ENCODE data around the gene GATM. TPM values are rescaled to one million over a fixed set of nuclear protein-coding genes. Genes with fewer than 3 reads are reported as not detected.
A peak's percentile ranks its signal among the peaks of the same experiment; 100 is the strongest.

The GATM gene
- total RNA-seq, 5 donors from 2014 or later (not counting 1 experiment from before 2014, with no cell fraction given), result 0.49 to 5.5 (median 2.0) TPM

- ChIA-PET POLR2A (interaction anchor here in 1 of 2 donors (1.1 kb wide), 1 partner anchor 28 kb away, joined by 4 read pairs; no protein-coding TSS in a partner anchor), CTCF (interaction anchor here in 1 of 2 donors (0.5 to 1.6 kb wide), 4 partner anchors 20 to 223 kb away, joined by 3 to 6 read pairs (median 3); no protein-coding TSS in a partner anchor)
- H3K27me3 ChIP-seq (replicated peaks in 1 of 2; ENCODE audit: control insufficient read depth in 2 of 2, extremely low read depth in 1 of 2, insufficient read depth in 2 of 2, low read length in 1 of 2), result no peaks in the 10 kb centered on the region
- Mint-ChIP-seq H3K4me3 (no peak overlapping the region), H3K36me3 (peaks cover 48% of the 10 kb centered on the region), H3K9me3 (no peaks in the 10 kb centered on the region), H3K27me3 (no peaks in the 10 kb centered on the region), H3K4me1 (peaks cover 26 to 46% (median 38%) of the 10 kb centered on the region in 3 donors), H3K27ac (no peak overlapping the region)
- ATAC-seq (replicated peaks in 1 of 4) (no peak), DNase-seq (no peak)
- no peaks in the 10 kb centered on the region for H3K9me3 ChIP-seq
- H3K27ac ChIP-seq (ENCODE audit: low read length), result no peak overlapping the region
- peaks cover 0 to 72% of the 10 kb centered on the region in 2 donors for H3K36me3 ChIP-seq (ENCODE audit: control insufficient read depth in 2 of 2, extremely low read depth in 1 of 2, insufficient read depth in 1 of 2, low read length in 1 of 2)
- 100% methylated on average over 1 of the region's 5 CpGs for WGBS (ENCODE audit: insufficient coverage)
- no peak overlapping the region for H3K4me3 ChIP-seq (ENCODE audit: control insufficient read depth in 1 of 2, extremely low read depth in 1 of 2, low read length in 1 of 2)
- peaks cover 6 to 7% of the 10 kb centered on the region in 2 experiments for H3K4me1 ChIP-seq (ENCODE audit: control insufficient read depth in 1 of 2, extremely low read depth in 1 of 2, insufficient read depth in 2 of 2, low read length in 2 of 2)
Observed at GRCh38 chr15:45409596-45409995, 31.3 kb upstream of the GATM start.

GRCh38 chr15:45407786-45408185 lies 29.4 kb upstream of the GATM start:
- no peak for ATAC-seq (replicated peaks in 1 of 4)
- Mint-ChIP-seq H3K4me3 (no peak overlapping the region), H3K36me3 (peaks cover 35% of the 10 kb centered on the region), H3K9me3 (no peaks in the 10 kb centered on the region), H3K4me1 (peaks cover 15 to 42% (median 27%) of the 10 kb centered on the region in 3 donors), H3K27ac (no peak overlapping the region), H3K27me3 (no peaks in the 10 kb centered on the region)
- Histone ChIP-seq H3K9me3 (no peaks in the 10 kb centered on the region), H3K27me3 (replicated peaks in 1 of 2; ENCODE audit: control insufficient read depth in 2 of 2, extremely low read depth in 1 of 2, insufficient read depth in 2 of 2, low read length in 1 of 2) (no peaks in the 10 kb centered on the region), H3K27ac (ENCODE audit: low read length) (no peak overlapping the region), H3K4me1 (ENCODE audit: control insufficient read depth in 1 of 2, extremely low read depth in 1 of 2, insufficient read depth in 2 of 2, low read length in 2 of 2) (peaks cover 10 to 13% of the 10 kb centered on the region in 2 experiments), H3K4me3 (ENCODE audit: control insufficient read depth in 1 of 2, extremely low read depth in 1 of 2, low read length in 1 of 2) (no peak overlapping the region), H3K36me3 (ENCODE audit: control insufficient read depth in 2 of 2, extremely low read depth in 1 of 2, insufficient read depth in 1 of 2, low read length in 1 of 2) (peaks cover 0 to 61% of the 10 kb centered on the region in 2 donors)
- ChIA-PET POLR2A (interaction anchor here in 1 of 2 donors (0.7 kb wide), 1 partner anchor 277 kb away, joined by 3 read pairs; no protein-coding TSS in a partner anchor), CTCF (interaction anchor here in 1 of 2 donors (1.2 kb wide), 1 partner anchor 206 kb away, joined by 3 read pairs; no protein-coding TSS in a partner anchor)
- no CpG with 5 or more reads among the region's 1 CpG for WGBS (ENCODE audit: insufficient coverage)
- DNase-seq, result no peak

- ATAC-seq (replicated peaks in 1 of 4) (peak in 3 of 4 experiments; percentile 5 to 13 (median 10)), DNase-seq (peak in 18 of 35 experiments; percentile 0 to 27 (median 9))
- Mint-ChIP-seq H3K27ac (peak overlapping the region; percentile 22 to 23), H3K4me3 (peak overlapping the region; percentile 87 to 96 (median 95)), H3K27me3 (no peaks in the 10 kb centered on the region), H3K4me1 (peaks cover 29 to 47% (median 37%) of the 10 kb centered on the region in 3 donors), H3K9me3 (no peaks in the 10 kb centered on the region), H3K36me3 (peaks cover 18% of the 10 kb centered on the region)
- H3K27ac ChIP-seq (ENCODE audit: low read length), result no peak overlapping the region
- peaks cover 16 to 17% of the 10 kb centered on the region in 2 experiments for H3K4me1 ChIP-seq (ENCODE audit: control insufficient read depth in 1 of 2, extremely low read depth in 1 of 2, insufficient read depth in 2 of 2, low read length in 2 of 2)
- H3K27me3 ChIP-seq (replicated peaks in 1 of 2; ENCODE audit: control insufficient read depth in 2 of 2, extremely low read depth in 1 of 2, insufficient read depth in 2 of 2, low read length in 1 of 2), result no peaks in the 10 kb centered on the region
- ChIA-PET CTCF (interaction anchor here (0.9 to 2.6 kb wide), 7 partner anchors 26 to 285 kb away, joined by 3 to 15 read pairs (median 6); no protein-coding TSS in a partner anchor), POLR2A (interaction anchor here (0.5 to 1.6 kb wide), 6 partner anchors 16 to 239 kb away, joined by 3 to 8 read pairs (median 4); partner anchors contain the start of gene BLOC1S6 (in 1 of the 2))
- 1% methylated on average over 78 of the region's 79 CpGs for WGBS (ENCODE audit: insufficient coverage)
- peak overlapping the region; percentile 90 to 96 for H3K4me3 ChIP-seq (ENCODE audit: control insufficient read depth in 1 of 2, extremely low read depth in 1 of 2, low read length in 1 of 2)
- peaks cover 0 to 25% of the 10 kb centered on the region in 2 donors for H3K36me3 ChIP-seq (ENCODE audit: control insufficient read depth in 2 of 2, extremely low read depth in 1 of 2, insufficient read depth in 1 of 2, low read length in 1 of 2)
- no peaks in the 10 kb centered on the region for H3K9me3 ChIP-seq
Observed at GRCh38 chr15:45402955-45403877, 24.9 kb upstream of the GATM start.

- peak; percentile 92 to 96 (median 94) for ATAC-seq (replicated peaks in 1 of 4)
- H3K4me1 ChIP-seq (ENCODE audit: control insufficient read depth in 1 of 2, extremely low read depth in 1 of 2, insufficient read depth in 2 of 2, low read length in 2 of 2), result peaks cover 16 to 17% of the 10 kb centered on the region in 2 experiments
- H3K36me3 ChIP-seq (ENCODE audit: control insufficient read depth in 2 of 2, extremely low read depth in 1 of 2, insufficient read depth in 1 of 2, low read length in 1 of 2), result peaks cover 0 to 18% of the 10 kb centered on the region in 2 donors
- peak overlapping the region; percentile 93 for H3K27ac ChIP-seq (ENCODE audit: low read length)
- H3K36me3 Mint-ChIP-seq, result peaks cover 17% of the 10 kb centered on the region
- no peaks in the 10 kb centered on the region for H3K9me3 ChIP-seq
- no peaks in the 10 kb centered on the region for H3K27me3 Mint-ChIP-seq
- peak overlapping the region; percentile 97 to 100 for H3K27ac Mint-ChIP-seq
- CTCF ChIA-PET, result interaction anchor here (0.6 to 2.6 kb wide), 15 partner anchors 9 to 284 kb away, joined by 3 to 15 read pairs (median 4); partner anchors contain the start of gene SHF (in 1 of the 2)
- H3K4me3 Mint-ChIP-seq, result peak overlapping the region; percentile 87 to 96 (median 95)
- no peaks in the 10 kb centered on the region for H3K27me3 ChIP-seq (replicated peaks in 1 of 2; ENCODE audit: control insufficient read depth in 2 of 2, extremely low read depth in 1 of 2, insufficient read depth in 2 of 2, low read length in 1 of 2)
- peaks cover 29 to 47% (median 37%) of the 10 kb centered on the region in 3 donors for H3K4me1 Mint-ChIP-seq
- DNase-seq, result peak; percentile 92 to 98 (median 96)
- H3K4me3 ChIP-seq (ENCODE audit: control insufficient read depth in 1 of 2, extremely low read depth in 1 of 2, low read length in 1 of 2), result peak overlapping the region; percentile 90 to 96
- POLR2A ChIA-PET, result interaction anchor here (0.5 to 1.6 kb wide), 7 partner anchors 123 to 667 kb away, joined by 3 to 11 read pairs (median 8); partner anchors contain the start of gene BLOC1S6 (in 1 of the 2)
- H3K9me3 Mint-ChIP-seq, result no peaks in the 10 kb centered on the region
- under 1% methylated on average over 84 of the region's 84 CpGs for WGBS (ENCODE audit: insufficient coverage)
Observed at GRCh38 chr15:45402162-45402954, 24.0 kb upstream of the GATM start.

- Histone ChIP-seq H3K4me3 (ENCODE audit: control insufficient read depth in 1 of 2, extremely low read depth in 1 of 2, low read length in 1 of 2) (peak overlapping the region; percentile 90 to 96), H3K9me3 (no peaks in the 10 kb centered on the region), H3K27me3 (replicated peaks in 1 of 2; ENCODE audit: control insufficient read depth in 2 of 2, extremely low read depth in 1 of 2, insufficient read depth in 2 of 2, low read length in 1 of 2) (no peaks in the 10 kb centered on the region), H3K27ac (ENCODE audit: low read length) (peak overlapping the region; percentile 93), H3K36me3 (ENCODE audit: control insufficient read depth in 2 of 2, extremely low read depth in 1 of 2, insufficient read depth in 1 of 2, low read length in 1 of 2) (peaks cover 0 to 12% of the 10 kb centered on the region in 2 donors), H3K4me1 (ENCODE audit: control insufficient read depth in 1 of 2, extremely low read depth in 1 of 2, insufficient read depth in 2 of 2, low read length in 2 of 2) (peaks cover 16 to 17% of the 10 kb centered on the region in 2 experiments)
- H3K36me3 Mint-ChIP-seq, result peaks cover 12% of the 10 kb centered on the region
- DNase-seq (no peak), ATAC-seq (replicated peaks in 1 of 4) (peak in 3 of 4 experiments; percentile 3 to 17 (median 5))
- H3K4me3 Mint-ChIP-seq, result peak overlapping the region; percentile 87 to 96 (median 95)
- 0% methylated on average over 9 of the region's 12 CpGs for WGBS (ENCODE audit: insufficient coverage)
- peaks cover 29 to 42% (median 34%) of the 10 kb centered on the region in 3 donors for H3K4me1 Mint-ChIP-seq
- peak overlapping the region; percentile 97 to 100 for H3K27ac Mint-ChIP-seq
- no peaks in the 10 kb centered on the region for H3K27me3 Mint-ChIP-seq
- POLR2A ChIA-PET, result interaction anchor here (0.5 to 1.6 kb wide), 7 partner anchors 122 to 667 kb away, joined by 3 to 11 read pairs (median 8); partner anchors contain the start of gene BLOC1S6 (in 1 of the 2)
- CTCF ChIA-PET, result interaction anchor here (0.6 to 2.6 kb wide), 15 partner anchors 9 to 284 kb away, joined by 3 to 15 read pairs (median 4); no protein-coding TSS in a partner anchor
- no peaks in the 10 kb centered on the region for H3K9me3 Mint-ChIP-seq
Observed at GRCh38 chr15:45401665-45402161, 23.4 kb upstream of the GATM start.

Measured in T-cell (primary cell).